ENCODE results near the gene ING4. TPM values are rescaled to one million over a fixed set of nuclear protein-coding genes. Genes with fewer than 3 reads are reported as not detected.

The ING4 gene
- total RNA-seq, 4 donors from 2014 or later = 43.2 to 63.8 (median 54.3) TPM

DNA sequence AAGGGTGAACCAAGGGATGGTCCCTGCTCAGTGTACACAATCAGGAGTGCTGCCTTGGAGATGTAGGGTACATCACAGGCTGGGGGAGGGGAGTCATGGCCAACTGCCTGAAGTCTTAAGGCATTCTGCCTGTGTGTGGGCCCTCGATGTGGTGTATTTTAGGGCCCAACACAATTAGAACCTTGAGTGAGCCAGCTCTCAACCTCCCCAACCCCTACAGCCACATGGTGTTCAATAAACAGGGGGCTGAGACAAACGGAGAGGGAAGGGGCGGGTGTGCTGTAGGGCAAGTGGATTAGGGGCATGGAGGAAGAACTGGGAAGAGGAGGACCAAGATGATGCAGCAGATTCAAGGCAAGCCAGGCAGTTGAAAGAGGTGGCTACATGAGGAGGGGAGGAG, 47.1 kb downstream of the ING4 start:
- Histone ChIP-seq H3K4me3 (no peak overlapping the region), H3K9me3 (no peaks in the 10 kb centered on the region), H3K27me3 (peaks cover 15% of the 10 kb centered on the region), H3K36me3 (no peaks in the 10 kb centered on the region), H3K4me1 (peaks cover 9 to 48% (median 22%) of the 10 kb centered on the region in 3 donors), H3K27ac (peak overlapping the region in 3 of 4 donors; percentile 38 to 90 (median 57))
- no peak for ATAC-seq
- no peak for TF ChIP-seq POLR2A (IDR thresholded peaks at IDR 0.05)
- no peak for TF ChIP-seq POLR2AphosphoS5 (IDR thresholded peaks at IDR 0.05)
- TF ChIP-seq, protein P1, sequence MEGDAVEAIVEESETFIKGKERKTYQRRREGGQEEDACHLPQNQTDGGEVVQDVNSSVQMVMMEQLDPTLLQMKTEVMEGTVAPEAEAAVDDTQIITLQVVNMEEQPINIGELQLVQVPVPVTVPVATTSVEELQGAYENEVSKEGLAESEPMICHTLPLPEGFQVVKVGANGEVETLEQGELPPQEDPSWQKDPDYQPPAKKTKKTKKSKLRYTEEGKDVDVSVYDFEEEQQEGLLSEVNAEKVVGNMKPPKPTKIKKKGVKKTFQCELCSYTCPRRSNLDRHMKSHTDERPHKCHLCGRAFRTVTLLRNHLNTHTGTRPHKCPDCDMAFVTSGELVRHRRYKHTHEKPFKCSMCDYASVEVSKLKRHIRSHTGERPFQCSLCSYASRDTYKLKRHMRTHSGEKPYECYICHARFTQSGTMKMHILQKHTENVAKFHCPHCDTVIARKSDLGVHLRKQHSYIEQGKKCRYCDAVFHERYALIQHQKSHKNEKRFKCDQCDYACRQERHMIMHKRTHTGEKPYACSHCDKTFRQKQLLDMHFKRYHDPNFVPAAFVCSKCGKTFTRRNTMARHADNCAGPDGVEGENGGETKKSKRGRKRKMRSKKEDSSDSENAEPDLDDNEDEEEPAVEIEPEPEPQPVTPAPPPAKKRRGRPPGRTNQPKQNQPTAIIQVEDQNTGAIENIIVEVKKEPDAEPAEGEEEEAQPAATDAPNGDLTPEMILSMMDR (IDR thresholded peaks at IDR 0.05) = no peak
- TF ChIP-seq EP300 (IDR thresholded peaks at IDR 0.05) = no peak
- WGBS, 2 donors (ENCODE audit: low coverage in 1 of 2) = 27% methylated on average over 3 of the region's 3 CpGs; no CpG with 5 or more reads in 1 of the 2 donors

DNA sequence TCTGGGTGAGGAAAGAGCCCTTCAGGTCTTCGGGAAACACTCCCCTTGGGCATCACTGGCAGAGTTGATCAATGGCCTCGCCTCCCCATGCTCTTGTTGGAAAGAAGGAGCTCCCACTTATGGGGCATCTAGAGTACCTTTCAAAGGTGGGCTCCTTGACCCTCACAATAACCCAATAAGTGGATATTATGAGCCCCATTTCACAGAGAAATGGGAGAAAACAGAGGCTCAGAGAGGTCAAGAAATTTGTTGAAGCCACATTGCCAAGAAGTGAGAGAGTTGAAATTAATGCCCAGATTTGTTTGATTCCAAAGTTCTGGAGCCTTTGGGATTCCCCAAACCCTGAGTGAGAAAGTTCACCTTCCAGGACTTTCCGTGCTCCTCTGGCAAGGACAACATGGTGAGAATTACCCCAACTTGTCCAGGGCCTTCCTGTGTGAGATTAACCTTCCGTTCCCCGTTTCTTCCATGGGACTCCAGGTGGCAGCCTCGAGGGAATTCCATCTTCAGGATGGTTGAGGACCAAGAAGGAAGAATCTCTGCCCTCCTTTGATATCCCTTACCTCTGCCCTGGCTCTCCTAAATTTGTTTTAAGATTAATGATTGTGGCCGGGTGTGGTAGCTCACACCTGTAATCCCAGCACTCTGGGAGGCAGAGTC, 48.3 kb downstream of the ING4 start:
- Histone ChIP-seq H3K27ac (peak overlapping the region; percentile 71 to 99 (median 92)), H3K4me3 (no peak overlapping the region), H3K27me3 (peaks cover 3% of the 10 kb centered on the region), H3K9me3 (no peaks in the 10 kb centered on the region), H3K4me1 (peaks cover 9 to 44% (median 19%) of the 10 kb centered on the region in 3 donors), H3K36me3 (no peaks in the 10 kb centered on the region)
- WGBS, 2 donors (ENCODE audit: low coverage in 1 of 2) = 30 to 45% methylated on average over 2 to 4 of the region's 7 CpGs
- no peak for TF ChIP-seq POLR2AphosphoS5 (IDR thresholded peaks at IDR 0.05)
- TF ChIP-seq POLR2A (IDR thresholded peaks at IDR 0.05) = no peak
- TF ChIP-seq, protein P1 (IDR thresholded peaks at IDR 0.05) = no peak
- no peak for TF ChIP-seq EP300 (IDR thresholded peaks at IDR 0.05)
- ATAC-seq = no peak

DNA sequence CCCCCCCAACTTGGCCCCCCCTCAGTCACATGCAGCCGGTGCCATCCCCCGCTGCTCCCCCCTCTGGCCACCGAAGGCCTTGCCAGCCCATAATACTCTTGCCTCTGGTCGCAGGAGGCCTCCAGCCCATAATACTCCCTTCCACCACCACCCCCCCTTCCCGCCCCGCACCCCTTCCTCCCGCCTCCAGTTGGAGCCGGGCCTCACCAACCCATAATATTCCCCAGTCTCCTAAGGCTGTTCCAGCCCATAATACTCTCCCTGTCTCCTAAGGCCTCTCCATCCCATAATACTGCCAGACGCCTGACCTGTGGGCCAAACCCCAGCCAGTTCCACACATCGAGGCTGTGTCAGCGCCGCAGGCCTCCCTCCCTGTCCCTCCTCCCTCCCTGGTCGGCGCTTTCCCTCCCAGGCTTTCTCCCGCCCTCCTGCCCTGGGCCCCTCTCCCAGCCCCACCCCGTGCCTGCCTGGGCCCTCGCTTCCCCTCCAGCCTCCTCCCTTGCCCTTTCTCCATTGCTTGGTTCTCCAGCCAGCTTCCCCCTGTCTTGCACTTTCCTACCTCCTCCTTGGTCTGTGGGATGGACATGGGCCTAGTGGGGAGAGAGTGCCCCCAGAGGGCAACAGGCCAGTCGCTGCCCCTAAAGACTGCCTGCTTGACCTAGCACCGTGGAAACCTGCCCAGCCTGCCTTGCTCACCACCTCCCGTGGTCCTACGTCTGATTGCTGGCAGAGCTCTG, 49.0 kb downstream of the ING4 start:
- H3K4me3 ChIP-seq = peak overlapping the region in 1 of 2 donors; percentile 34
- WGBS, 2 donors (ENCODE audit: low coverage in 1 of 2) = 1 to 5% methylated on average over 10 to 12 of the region's 21 CpGs

DNA sequence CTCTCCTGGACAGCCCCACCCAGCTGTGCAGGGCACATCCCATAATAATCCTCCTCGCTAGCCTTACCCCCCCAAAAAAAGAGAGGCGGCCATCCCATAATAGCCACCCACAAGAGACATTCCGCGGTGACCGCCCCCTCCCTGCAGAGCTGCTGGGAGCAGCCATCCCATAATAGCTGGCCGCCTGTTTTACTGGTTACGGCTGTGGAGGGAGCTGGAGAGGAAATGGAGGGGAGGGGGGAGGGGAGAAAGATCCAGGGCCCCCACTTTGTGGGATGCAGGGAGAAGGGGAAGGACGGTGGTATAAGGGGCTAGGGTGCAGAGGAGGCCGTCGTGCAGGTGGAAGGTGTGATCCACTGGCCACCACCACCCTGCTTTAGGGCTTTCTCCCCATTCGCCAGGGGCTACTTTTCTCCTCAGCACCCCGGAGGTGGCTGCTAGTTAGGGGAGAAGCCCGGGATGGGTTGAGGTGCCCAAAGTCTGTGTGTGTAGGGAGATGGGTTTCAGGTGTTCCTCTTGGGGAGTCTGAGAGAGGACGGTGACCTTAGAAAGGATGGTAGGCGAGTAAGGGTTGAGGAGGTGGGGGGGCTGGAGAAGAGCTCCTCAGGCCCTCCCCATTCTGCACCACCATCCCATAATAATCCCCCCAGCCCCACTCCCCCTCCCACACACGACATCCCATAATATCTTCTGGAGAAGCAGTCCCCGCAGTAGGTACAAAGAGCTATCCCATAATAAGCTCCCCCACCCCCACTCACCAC, 49.7 kb downstream of the ING4 start:
- TF ChIP-seq POLR2A (IDR thresholded peaks at IDR 0.05) = no peak
- TF ChIP-seq, protein P1 (IDR thresholded peaks at IDR 0.05) = peak in 1 of 4 experiments; percentile 23
- WGBS, 2 donors (ENCODE audit: low coverage in 1 of 2) = 0 to 15% methylated on average over 5 to 7 of the region's 17 CpGs
- H3K36me3 ChIP-seq = no peaks in the 10 kb centered on the region
- H3K4me1 ChIP-seq = peaks cover 9 to 44% (median 19%) of the 10 kb centered on the region in 3 donors
- no peaks in the 10 kb centered on the region for H3K27me3 ChIP-seq
- peak; percentile 50 for ATAC-seq
- H3K27ac ChIP-seq = peak overlapping the region; percentile 90 to 99 (median 94)
- peak overlapping the region in 1 of 2 donors; percentile 34 for H3K4me3 ChIP-seq
- H3K9me3 ChIP-seq = no peaks in the 10 kb centered on the region

More for the DNA sequence above, 49.0 kb downstream of the ING4 start:
- Histone ChIP-seq H3K9me3 (no peaks in the 10 kb centered on the region), H3K27me3 (no peaks in the 10 kb centered on the region), H3K27ac (peak overlapping the region; percentile 90 to 99 (median 94)), H3K36me3 (no peaks in the 10 kb centered on the region), H3K4me1 (peaks cover 9 to 44% (median 19%) of the 10 kb centered on the region in 3 donors)
- peak; percentile 91 for ATAC-seq
- TF ChIP-seq, protein P1 (IDR thresholded peaks at IDR 0.05) = no peak
- TF ChIP-seq POLR2AphosphoS5 (IDR thresholded peaks at IDR 0.05) = peak; percentile 43
